Epithelial cell of umbilical artery (primary cell): ENCODE measurements around the gene MRGPRX1. TPM values are rescaled to one million over a fixed set of nuclear protein-coding genes. Genes with fewer than 3 reads are reported as not detected.

Experiments used
- total RNA-seq: library from RNA; depleted of rRNA; stranded (reverse); fragments of >200 nt; gene quantifications from 2 replicates; pipeline ENCODE4 v1.2.3, GENCODE V29; 2014

The MRGPRX1 gene
- total RNA-seq, result not detected in 2 replicates

DNA sequence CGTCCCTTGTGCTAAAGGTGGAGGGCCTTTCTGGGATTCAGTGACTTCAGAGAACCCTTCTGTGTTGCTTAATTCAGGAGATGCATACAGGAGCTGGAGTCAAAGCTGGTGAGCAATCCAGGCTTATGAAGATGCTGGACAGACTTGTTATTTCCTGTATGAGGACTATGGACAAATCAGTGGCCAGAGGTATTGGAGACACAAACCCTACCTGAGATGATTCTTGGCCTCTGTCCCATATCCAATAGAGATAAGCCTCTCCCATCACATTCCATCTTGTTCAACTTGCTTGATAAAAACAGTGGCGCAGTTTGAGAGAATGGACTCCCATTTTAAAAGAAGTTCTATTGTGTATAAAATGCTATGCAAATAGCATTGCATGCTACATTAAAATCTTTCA is at the start of gene MRGPRX1:
TSS of gene MRGPRX1 (minus strand) at position 101 of the 400 bp plus-strand sequence. CDS start 4,630 bp downstream, outside the sequence.

Other genes starting within 250 kb of the MRGPRX1 start
- gene TMEM86A, start 240.6 kb downstream of the MRGPRX1 start, total RNA-seq, result 1.3 and 1.5 TPM in 2 replicates
- not detected in 2 replicates for gene IGSF22, start 213.2 kb downstream of the MRGPRX1 start, total RNA-seq
- gene PTPN5, start 147.6 kb downstream of the MRGPRX1 start, total RNA-seq, result not detected in 2 replicates
- not detected in 2 replicates for gene MRGPRX2, start 121.3 kb upstream of the MRGPRX1 start, total RNA-seq
- 76.0 and 89.0 TPM in 2 replicates for gene ZDHHC13, start 177.8 kb upstream of the MRGPRX1 start, total RNA-seq